HG03342 (cell line): ENCODE measurements around the gene WDFY2.
"Not testable (repeated sequence)": the region's sequence is repeated elsewhere in the genome, so short reads cannot be mapped to it uniquely, and the experiment has no call there.

ENCODE experiments used
- ATAC-seq: cut with Tn5 transposase; IDR thresholded peaks from one replicate; pipeline ENCODE4 v1.9.1; 2021; ENCODE audit warnings: mild to moderate bottlenecking, moderate library complexity; ENCODE audit not compliant: unreplicated experiment

Gene WDFY2, protein sequence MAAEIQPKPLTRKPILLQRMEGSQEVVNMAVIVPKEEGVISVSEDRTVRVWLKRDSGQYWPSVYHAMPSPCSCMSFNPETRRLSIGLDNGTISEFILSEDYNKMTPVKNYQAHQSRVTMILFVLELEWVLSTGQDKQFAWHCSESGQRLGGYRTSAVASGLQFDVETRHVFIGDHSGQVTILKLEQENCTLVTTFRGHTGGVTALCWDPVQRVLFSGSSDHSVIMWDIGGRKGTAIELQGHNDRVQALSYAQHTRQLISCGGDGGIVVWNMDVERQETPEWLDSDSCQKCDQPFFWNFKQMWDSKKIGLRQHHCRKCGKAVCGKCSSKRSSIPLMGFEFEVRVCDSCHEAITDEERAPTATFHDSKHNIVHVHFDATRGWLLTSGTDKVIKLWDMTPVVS

DNA sequence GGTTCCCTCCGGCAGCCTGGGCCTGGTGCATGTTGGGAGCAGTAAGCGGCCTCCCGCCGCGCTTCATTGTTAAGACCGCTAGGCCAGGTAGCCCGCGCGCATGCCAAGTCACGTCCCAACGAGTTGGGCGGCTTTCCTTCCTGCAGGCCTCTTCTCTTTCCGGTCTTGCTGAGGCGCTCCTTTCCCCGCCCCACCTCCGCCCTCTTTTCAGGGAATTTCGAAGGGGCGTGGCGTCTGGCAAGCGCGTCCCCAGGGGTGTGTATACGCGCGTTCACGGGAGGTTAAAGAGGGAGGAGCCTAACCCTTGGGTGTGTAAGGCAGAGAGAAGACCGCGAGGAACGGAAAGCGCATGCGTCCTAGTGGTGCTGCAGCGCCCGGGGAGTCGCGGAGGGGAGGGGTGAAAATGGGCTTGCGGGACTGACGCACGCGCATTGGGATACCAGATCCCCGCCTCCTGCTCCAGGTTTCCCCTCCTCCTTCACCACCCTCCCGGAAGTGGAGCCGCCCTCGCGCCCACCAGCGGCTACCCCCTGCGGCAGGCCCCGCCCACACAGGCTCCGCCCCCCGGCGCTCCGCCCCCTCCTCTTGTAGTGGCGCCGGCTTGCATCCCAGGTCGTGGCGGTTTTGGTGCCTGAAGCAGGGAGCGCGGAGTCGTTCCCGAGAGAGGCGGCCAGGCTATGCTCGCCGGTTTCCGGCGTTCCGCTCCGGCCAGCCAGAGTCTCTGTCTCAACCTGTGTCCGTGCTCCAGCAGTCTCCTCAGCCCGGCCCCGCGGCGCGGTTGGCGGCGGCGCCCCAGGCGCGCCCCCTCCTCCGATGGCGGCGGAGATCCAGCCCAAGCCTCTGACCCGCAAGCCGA lies at the start of gene WDFY2:
WDFY2 (plus strand) TSS at position 588 of the 856 bp plus-strand sequence; CDS start at position 814, 226 bp downstream.
- ATAC-seq, result peak; percentile 80

DNA sequence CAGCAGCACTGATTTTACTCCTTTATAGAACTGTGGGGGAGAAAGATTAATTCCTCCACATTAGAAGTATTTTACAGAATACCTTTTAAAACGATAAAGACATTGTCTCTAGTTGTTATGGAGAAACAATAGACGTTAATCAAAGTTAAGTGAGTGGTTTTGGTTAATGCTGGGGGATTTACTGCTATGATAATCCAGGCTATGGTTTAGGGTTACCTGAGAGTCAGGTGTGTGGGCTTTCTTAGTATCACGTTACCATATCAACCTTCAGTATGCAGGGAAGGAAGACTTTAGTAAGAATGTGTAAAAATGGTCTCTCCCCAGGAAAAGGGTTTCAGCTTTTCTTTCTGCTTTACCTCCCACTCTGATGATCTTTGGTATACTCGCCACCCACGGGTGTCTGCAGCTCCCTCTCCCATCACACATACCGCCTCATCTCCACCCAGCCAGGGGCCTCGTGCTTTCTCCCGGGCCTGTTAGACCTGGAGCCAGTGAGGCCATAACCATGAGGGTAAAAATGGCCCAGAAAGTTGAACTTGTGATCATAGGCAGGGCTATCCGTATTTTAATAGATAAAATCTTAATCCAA lies 45.6 kb upstream of the WDFY2 start:
- no peak for ATAC-seq

DNA sequence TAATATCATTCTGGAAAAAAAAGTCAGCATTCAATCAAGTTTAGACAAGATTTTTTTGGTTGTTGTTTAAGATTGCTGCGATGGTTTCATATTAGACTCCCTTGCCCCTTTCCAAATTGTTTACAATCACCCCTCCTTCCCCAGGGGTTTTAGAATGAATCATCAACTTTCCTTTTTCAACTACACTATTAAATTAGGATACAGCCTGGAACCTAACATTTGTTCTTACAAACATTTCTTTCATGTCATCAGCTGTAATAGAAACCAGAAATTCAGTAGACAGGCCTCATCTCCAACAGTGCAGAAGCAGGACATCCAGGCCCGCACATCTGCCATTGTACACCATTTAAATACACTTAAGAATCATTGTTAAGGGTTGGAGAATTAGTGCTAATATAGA lies 44.4 kb upstream of the WDFY2 start:
- ATAC-seq, result no peak

DNA sequence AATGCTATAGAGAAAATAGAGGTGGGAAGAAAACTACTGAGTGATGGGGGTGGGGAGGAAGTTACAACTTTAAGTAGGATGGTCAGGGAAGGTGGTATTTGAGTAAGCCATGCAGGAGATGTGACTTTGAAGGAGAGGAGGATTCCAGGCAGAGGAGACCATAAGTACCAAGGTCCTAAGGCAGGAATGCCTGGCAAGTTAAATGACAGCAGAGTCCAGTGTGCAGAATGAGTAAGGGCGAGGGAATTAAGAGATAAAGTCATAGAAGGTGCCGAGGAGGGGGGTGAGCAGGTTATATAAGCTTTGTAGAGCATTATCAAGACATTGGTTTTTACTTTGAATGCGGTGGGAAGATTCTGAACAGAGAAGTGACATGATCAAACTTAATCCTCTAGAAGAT lies 43.2 kb upstream of the WDFY2 start:
- no peak for ATAC-seq

DNA sequence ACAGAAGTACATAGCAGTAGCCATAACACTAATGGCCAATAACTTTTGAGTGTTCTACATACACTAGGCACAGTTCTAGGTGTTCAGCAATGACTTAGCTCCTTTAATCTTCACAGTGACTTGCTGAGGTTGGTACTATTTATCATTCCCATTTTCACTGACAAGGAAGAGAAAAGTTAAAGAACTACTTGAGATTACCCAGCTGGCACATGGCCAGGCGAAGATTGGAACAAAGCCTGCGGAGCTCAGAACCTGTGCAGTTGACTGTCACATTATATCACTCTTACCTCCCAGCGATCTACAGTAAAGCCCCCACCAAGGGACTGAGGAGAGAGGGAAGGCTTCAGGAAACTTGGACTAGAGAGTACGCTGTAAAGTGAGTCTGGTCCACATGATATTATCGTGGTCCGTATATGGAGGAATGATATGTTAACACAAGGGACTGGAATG lies 42.4 kb upstream of the WDFY2 start:
- ATAC-seq, result no peak

DNA sequence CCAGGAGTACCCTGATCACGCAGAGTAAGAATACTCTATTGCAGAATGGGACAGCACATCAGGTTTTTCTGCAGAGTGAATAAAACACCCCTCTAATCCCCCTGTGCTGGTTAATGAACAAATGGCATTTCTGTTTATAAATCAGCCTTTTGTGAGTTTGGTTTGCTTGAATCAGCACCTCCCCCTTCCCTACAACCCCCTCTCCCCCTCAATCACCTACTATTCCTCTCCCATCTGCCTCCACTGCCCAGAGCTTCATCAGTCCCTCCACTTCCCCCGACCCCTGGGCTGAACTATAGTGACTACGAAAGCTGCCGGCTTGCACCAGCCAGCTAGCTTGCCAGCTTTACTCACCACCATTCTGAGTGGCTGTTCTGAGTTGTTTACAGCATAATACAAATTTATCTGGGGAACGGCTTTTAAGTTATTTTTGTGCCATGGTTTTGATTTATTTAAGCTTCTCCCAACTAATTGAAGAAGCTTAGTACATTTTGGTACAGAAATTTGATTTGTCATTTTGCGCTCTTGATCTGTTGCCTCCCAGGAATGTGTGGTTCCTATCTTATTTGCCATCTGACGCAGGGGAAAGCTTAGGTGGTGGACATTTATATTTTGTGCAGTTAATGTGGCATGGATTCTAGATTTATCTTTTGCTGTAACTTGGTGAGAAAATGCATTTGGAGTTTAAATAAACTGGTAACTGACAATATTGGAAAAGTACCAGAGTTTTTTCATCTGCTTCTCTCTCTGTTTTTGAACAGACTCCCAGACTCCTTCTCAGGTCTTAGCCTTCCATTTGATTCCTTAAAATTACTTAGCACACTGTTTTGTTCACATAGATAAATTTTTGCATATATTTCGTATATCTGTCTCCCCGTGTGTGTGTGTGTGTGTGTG lies 41.7 kb upstream of the WDFY2 start:
- ATAC-seq, result no peak

DNA sequence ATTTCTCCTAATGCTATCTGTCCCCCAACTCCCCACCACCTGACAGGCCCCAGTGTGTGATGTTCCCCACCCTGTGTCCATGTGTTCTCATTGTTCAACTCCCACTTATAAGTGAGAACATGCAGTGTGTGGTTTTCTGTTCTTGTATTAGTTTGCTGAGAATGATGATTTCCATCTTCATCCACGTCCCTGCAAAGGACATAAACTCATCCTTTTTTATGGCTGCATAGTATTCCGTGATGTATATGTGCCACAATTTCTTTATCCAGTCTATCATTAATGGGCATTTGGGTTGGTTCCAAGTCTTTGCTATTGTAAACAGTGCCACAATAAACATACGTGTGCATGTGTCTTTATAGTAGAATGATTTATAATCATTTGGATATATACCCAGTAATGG lies 38.8 kb upstream of the WDFY2 start:
- not testable (repeated sequence) for ATAC-seq

DNA sequence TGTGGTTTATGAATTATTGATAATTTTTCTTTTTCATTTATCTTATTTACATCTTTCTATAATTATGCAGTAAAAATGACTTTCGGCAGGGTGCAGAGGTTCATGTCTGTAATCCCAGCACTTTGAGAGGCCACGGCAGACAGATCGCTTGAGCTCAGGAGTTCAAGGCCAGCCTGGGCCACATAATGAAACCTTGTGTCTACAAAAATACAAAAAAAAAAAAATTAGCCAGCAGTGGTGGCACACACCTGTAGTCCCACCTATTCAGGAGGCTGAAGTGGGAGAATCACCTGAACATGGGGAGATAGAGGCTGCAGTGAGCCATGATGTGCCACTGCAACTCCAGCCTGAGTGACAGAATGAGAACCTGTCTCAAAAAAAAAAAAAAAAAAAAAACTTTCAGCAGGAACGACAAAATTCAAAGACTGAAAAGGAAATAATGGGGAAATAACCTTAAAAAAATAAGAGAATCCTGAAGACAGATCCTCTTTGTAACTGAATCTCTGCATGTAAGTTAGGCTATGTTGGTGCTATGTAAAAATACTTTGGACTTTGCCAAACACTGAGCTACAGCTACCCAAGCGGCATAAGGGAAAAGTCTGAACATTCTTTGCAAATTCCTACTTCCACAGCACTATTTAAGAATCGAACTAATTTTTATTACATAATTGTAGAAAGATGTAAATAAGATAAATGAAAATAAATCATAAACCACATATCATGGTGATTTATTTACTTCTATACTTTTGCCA lies 36.7 kb upstream of the WDFY2 start:
- ATAC-seq, result no peak

DNA sequence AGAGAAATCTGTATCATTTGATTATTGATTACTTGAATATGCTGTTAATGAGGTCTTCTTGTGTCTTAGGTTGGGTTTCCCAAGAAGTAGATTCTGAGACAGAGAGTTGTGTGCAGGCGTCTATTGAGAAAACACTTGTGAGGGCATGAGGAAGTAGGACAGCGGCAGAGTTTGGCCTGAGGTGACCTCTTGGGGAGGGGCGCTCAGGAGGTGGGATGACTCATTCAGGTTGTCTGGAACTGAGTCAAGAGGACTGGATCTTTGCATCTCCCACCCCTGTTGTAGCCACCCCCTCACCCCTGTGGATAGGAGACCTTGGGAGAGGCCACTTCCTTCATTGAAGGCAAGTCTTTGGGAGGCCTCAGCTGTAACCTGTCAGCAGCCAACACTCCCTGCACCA lies 35.2 kb upstream of the WDFY2 start:
- peak; percentile 76 for ATAC-seq

DNA sequence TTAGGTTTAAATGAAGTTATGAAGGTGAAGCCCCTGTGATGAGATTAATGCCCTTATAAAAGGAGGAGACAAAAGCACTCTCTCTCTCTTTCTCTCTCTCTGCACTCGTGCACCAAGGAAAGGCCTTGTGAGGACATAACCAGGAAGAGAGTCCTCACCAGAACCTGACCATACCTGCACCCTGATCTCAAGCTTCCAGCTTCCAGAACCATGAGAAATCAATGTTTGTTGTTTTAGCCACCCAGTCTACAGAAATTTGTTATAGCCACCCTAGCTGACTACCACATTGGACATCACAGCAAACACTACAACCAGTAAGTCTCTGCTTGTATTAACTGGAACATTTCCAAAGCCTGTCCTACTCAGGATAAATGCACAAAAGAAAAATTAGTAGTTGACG lies 34.7 kb upstream of the WDFY2 start:
- no peak for ATAC-seq

DNA sequence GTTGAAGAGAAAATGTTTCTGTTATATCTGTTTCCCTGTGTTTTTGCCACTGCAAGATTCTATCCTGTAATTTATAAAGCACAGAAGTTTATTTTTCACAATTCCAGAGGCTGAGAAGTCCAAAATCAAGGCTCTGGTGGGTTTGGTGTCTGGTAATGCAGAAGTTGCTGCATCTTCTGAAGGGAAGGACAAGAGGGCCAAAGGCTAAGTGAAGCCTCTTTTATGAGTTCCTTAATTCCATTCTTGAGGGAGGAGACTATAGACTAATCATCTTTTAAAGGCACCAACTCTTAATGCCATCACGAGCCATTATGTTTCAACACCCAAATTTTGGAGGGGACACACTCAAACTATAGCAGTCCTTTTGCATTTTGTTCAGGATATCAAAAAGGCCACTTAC lies 34.1 kb upstream of the WDFY2 start:
- ATAC-seq, result no peak

DNA sequence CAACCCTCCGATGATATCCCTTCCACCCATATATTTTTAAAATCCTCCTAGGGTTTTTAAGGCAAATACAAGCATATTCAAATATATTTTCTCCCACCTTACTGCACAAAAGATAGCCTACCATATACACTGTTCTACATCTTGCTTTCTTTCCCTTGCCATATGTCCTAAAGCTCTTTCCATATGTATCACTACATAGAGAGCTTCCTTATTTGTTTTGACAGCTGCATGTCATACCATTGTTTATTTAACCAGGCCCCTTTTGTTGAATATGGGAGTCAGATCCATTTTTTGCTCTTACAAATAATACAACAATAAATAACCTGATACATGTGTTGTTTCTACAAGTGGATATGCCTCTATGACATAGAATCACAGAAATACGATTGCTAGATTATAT lies 32.8 kb upstream of the WDFY2 start:
- ATAC-seq, result no peak

DNA sequence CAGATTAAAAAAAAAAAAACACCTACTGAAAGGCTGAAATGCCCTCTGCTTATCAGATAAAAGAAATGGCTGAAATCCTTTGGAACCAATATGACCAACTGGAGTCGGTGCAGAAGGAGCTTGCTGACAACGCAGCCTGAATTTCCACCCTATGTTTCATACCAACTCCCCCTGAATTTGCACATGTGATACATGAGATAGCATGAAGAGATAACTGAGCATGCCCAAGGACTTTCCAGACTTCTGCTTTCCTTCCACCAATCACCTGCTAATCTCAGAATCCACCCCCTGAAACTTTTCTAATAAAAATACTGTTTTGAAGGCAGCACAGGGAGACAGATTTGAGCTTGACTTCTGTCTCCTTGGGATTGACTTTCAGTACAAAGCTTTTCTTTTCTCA lies 32.2 kb upstream of the WDFY2 start:
- ATAC-seq, result no peak

DNA sequence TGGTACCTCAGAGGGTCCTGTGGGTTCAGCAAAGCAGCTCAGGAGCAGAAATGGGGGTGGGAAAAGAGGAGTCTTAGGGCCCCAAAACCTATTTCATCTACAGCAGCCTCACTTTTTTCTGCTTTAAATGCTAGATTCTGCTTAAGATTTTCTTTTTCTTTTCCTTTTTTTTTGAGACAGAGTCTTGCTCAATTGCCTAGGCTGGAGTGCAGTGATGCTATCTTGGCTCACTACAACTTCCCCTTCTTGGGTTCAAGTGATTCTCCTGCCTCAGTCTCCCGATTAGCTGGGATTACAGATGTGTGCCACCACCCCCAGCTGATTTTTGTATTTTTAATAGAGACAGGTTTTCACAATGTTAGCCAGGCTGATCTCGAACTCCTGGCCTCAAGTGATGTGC lies 30.7 kb upstream of the WDFY2 start:
- no peak for ATAC-seq

DNA sequence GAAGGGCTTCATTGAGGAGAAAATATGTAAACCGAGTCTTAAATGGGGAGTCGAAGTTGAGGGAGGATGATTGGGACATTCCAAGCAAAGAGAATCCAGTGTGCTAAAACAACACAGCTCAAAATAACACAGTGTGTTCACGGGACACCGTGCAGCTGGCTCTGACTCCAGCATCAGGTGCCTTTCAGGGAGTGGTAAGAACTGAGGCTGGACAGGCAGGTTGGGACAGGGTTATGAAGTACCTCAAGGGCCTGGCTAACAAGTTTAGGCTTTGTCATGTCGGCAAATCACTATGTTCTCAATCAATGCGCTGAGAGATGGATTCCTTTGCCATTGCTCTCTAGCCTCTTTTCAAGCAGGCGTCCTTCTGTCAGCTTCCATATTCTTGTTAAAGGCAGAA lies 27.5 kb upstream of the WDFY2 start:
- no peak for ATAC-seq

DNA sequence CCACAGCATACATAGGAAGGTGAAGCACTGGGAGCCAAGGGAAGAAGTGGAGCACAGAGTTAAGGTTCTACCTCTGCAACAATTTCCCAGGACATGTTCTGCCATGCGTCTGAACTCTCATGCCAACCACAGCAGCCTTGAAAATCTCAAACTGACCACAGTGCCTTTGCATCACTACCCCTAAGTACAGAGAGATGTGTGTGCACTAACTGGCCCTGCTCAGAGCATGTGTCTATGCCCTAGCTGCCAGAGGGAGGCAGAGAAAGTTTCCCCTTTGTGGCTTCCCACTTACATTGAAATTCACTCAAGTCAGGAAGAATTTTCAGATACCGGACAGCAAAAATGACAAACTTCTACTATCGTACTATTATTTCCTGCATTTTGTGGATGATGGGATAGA lies 26.8 kb upstream of the WDFY2 start:
- ATAC-seq, result no peak

DNA sequence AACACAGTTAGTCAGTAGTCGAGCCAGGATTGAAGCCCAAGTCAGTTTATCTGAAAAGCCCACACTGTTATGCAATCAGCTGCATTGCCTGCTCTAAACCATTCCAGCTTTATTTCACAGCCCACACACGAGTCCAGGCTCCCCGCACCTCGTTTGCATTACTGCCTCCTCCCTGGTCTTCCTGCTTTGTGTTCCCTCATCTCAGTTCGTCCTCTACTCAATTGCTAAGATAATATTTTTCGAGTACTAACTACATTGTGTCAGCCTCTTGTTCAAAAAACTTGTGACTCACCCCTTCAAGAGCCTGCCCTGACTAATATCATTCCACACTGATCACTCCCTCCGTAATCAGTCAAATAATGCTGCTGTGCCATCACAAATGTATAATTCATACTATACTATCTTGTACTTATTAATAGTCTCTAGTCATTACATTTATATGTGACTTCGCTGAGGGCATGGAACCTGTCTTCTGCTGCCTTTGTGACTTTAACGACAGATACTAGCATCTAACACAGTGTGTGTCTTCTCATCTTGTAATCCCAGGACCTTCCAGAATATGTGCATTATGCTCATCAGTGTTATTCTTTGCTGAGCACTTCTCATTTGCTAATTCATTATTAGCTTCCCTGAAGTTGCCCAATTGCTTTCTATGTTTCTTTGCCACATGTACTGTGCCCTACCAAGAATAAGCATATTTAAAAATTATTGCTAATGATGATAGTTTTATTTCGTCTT lies 26.2 kb upstream of the WDFY2 start:
- ATAC-seq, result no peak

DNA sequence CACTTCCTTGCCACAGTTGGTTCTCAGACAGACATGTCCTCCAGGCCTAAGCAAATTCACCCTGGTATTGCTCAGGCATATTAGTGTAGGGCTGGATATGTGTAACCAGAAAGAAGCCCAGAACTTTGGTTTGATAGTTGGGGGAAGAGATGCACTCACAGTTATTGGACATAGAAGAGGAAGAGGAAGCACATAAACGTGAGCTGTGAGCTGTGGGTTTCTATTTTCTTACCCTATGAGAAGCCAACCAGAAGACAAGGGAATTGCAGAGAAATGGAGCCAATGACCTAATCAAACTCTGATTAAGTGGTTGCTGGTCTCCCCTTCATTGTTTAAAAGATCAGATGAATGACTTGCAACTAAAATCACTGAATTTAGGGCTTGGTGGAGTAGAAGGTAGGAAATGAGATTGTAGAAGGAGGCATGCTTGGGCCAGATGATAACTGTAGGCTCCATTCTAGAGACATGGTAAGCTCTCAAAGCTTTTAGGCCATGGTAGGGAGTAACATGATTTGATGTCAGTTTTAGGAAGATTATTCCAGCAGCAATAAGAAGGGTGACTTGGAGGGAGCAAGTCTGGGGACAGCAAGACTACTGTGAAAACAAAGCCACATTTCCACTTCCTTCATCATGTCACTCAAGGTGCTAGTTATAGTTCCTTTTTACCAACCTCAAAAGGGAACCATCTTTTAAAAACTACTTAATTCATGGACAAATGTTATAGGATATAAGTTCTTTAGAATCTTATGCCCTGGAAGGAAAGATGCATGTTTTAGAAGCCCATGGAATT lies 24.1 kb upstream of the WDFY2 start:
- ATAC-seq, result no peak
